ENCODE data around the gene EPGN.

DNA sequence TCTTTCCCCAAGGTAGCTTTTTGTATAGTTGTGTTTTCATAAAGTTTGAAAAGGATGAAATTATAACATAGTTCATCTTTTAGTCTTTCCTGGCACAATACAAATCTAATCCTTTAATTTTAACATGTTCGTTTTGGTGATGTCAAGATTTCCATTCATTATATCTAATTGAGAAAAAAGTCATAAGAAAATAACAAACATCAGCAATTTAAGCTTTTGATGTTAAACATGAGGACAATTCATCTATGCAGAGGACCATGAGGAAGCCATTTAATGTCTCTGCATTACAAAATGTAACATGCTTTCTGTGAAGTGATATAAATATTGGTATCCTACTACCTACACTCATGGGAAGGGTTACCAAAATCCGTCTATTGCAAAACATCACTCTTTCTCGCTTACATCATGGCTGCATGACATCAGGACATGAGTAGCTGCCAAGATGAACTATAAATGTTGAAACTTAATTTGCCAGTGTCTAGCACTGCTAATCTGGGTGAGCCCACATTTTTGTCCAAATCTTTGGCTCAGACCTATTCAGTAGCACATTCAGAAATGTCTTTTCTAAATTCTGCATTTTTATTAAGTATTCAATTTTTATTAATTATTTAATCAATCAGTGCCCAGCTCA, 9.5 kb downstream of the EPGN start:
- no peak for TF ChIP-seq EZH2 (IDR thresholded peaks at IDR 0.05; ENCODE audit: borderline replicate concordance, low read depth, low read length, severe bottlenecking)
- TF ChIP-seq, protein P1, sequence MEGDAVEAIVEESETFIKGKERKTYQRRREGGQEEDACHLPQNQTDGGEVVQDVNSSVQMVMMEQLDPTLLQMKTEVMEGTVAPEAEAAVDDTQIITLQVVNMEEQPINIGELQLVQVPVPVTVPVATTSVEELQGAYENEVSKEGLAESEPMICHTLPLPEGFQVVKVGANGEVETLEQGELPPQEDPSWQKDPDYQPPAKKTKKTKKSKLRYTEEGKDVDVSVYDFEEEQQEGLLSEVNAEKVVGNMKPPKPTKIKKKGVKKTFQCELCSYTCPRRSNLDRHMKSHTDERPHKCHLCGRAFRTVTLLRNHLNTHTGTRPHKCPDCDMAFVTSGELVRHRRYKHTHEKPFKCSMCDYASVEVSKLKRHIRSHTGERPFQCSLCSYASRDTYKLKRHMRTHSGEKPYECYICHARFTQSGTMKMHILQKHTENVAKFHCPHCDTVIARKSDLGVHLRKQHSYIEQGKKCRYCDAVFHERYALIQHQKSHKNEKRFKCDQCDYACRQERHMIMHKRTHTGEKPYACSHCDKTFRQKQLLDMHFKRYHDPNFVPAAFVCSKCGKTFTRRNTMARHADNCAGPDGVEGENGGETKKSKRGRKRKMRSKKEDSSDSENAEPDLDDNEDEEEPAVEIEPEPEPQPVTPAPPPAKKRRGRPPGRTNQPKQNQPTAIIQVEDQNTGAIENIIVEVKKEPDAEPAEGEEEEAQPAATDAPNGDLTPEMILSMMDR (IDR thresholded peaks at IDR 0.05; ENCODE audit: borderline replicate concordance, extremely low read depth, low read length, poor library complexity, severe bottlenecking): no peak

Measured in DND-41 (cell line).